DND-41 (cell line): Measurements from ENCODE around the gene IGSF9.

Source experiments
- ATAC-seq: fragments of 200-7000 bp; cut with Tn5 transposase; 3 replicates; pipeline ENCODE4 v1.9.1; 2021; ENCODE audit warnings: low read depth; ENCODE audit not compliant: insufficient read depth
- DNase-seq: peaks from one replicate; pipeline ENCODE4 v3.0.0-alpha.2; 2020
- H2AFZ ChIP-seq: 2 replicates; pipeline ENCODE4 v1.6.0; 2012; ENCODE audit warnings: low read depth, low read length
- H3K27ac ChIP-seq: 2 replicates; pipeline ENCODE4 v1.5.1; 2012; ENCODE audit warnings: low read length, inconsistent platforms
- H3K27me3 ChIP-seq: fragments of 200-600 bp; sonication (generic); 2 replicates; pipeline ENCODE4 v1.6.0; 2012; ENCODE audit warnings: low read length, mild to moderate bottlenecking, inconsistent platforms; ENCODE audit not compliant: insufficient read depth, poor library complexity
- H3K36me3 ChIP-seq: 2 replicates; pipeline ENCODE4 v1.5.1; 2012; ENCODE audit warnings: low read length, inconsistent platforms; ENCODE audit not compliant: insufficient read depth
- H3K4me1 ChIP-seq: 2 replicates; pipeline ENCODE4 v1.5.1; 2012; ENCODE audit warnings: mild to moderate bottlenecking, low read length; ENCODE audit not compliant: insufficient read depth
- H3K4me2 ChIP-seq: 2 replicates; pipeline ENCODE4 v1.6.0; 2012; ENCODE audit warnings: mild to moderate bottlenecking, moderate library complexity, low read length, inconsistent platforms; ENCODE audit not compliant: insufficient read depth
- H3K4me3 ChIP-seq, 2 experiments: fragments of 200-600 bp in 1 of 2; shearing (Covaris generic) in 1 of 2; 2 replicates each; pipeline ENCODE4 v1.5.1; 2012 to 2016; ENCODE audit warnings: inconsistent platforms in 2 of 2, low read length in 2 of 2, mild to moderate bottlenecking in 2 of 2, low read depth in 1 of 2, moderate library complexity in 1 of 2
- H3K79me2 ChIP-seq: 2 replicates; pipeline ENCODE4 v1.6.0; 2012; ENCODE audit warnings: low read length, inconsistent platforms; ENCODE audit not compliant: insufficient read depth
- H3K9ac ChIP-seq: 2 replicates; pipeline ENCODE4 v1.6.0; 2012; ENCODE audit warnings: low read depth, mild to moderate bottlenecking, inconsistent platforms, low read length, moderate library complexity
- H3K9me3 ChIP-seq: 2 replicates; pipeline ENCODE4 v1.5.1; 2012; ENCODE audit warnings: low read length, moderate library complexity, mild to moderate bottlenecking, inconsistent platforms; ENCODE audit not compliant: insufficient read depth, severe bottlenecking
- H4K20me1 ChIP-seq: 2 replicates; pipeline ENCODE4 v1.6.0; 2012; ENCODE audit warnings: low read length; ENCODE audit not compliant: insufficient read depth
- CTCF ChIP-seq: IDR thresholded peaks from 2 replicates; pipeline ENCODE4 v1.5.1; 2012; ENCODE audit warnings: borderline replicate concordance, low read length, moderate library complexity, mild to moderate bottlenecking; ENCODE audit not compliant: poor library complexity, severe bottlenecking; ENCODE audit errors: extremely low read depth
- EZH2 ChIP-seq: IDR thresholded peaks from 3 replicates; pipeline ENCODE4 v1.6.1; 2012; ENCODE audit warnings: borderline replicate concordance, low read depth, mild to moderate bottlenecking, moderate library complexity, low read length, inconsistent platforms; ENCODE audit not compliant: severe bottlenecking

Gene IGSF9

GRCh38 chr1:159938905-159939677 is 6.3 kb downstream of the IGSF9 start:
- H3K4me1 ChIP-seq = no peaks in the 10 kb centered on the region
- H3K27ac ChIP-seq = no peak overlapping the region
- DNase-seq (no peak), ATAC-seq (no peak)
- no peak overlapping the region for H3K4me2 ChIP-seq
- H3K27me3 ChIP-seq = peaks cover 29% of the 10 kb centered on the region
- no peak overlapping the region for H2AFZ ChIP-seq
- H3K9me3 ChIP-seq = no peaks in the 10 kb centered on the region
- H3K9ac ChIP-seq = no peak overlapping the region
- H4K20me1 ChIP-seq = no peaks in the 10 kb centered on the region; the same call in 1 of the 2 replicates
- TF ChIP-seq EZH2 (no peak), CTCF (no peak)
- H3K79me2 ChIP-seq = no peaks in the 10 kb centered on the region
- no peaks in the 10 kb centered on the region for H3K36me3 ChIP-seq
- no peak overlapping the region for H3K4me3 ChIP-seq

GRCh38 chr1:159938211-159938852 is 7.1 kb downstream of the IGSF9 start:
- no peaks in the 10 kb centered on the region for H3K36me3 ChIP-seq
- H3K4me2 ChIP-seq = no peak overlapping the region
- ATAC-seq (no peak), DNase-seq (no peak)
- TF ChIP-seq EZH2 (no peak), CTCF (no peak)
- no peak overlapping the region for H3K9ac ChIP-seq
- no peak overlapping the region for H2AFZ ChIP-seq
- H3K79me2 ChIP-seq = no peaks in the 10 kb centered on the region
- H3K9me3 ChIP-seq = no peaks in the 10 kb centered on the region
- H3K27me3 ChIP-seq = peaks cover 21% of the 10 kb centered on the region
- no peaks in the 10 kb centered on the region for H3K4me1 ChIP-seq
- H3K4me3 ChIP-seq = no peak overlapping the region
- no peak overlapping the region for H3K27ac ChIP-seq
- no peaks in the 10 kb centered on the region; the same call in 1 of the 2 replicates for H4K20me1 ChIP-seq

GRCh38 chr1:159937054-159937750 is 8.2 kb downstream of the IGSF9 start:
- no peak overlapping the region for H3K9ac ChIP-seq
- DNase-seq = no peak
- H3K4me3 ChIP-seq = no peak overlapping the region
- no peaks in the 10 kb centered on the region; the same call in 1 of the 2 replicates for H4K20me1 ChIP-seq
- no peak overlapping the region for H2AFZ ChIP-seq
- H3K27ac ChIP-seq = no peak overlapping the region
- H3K9me3 ChIP-seq = no peaks in the 10 kb centered on the region
- H3K36me3 ChIP-seq = no peaks in the 10 kb centered on the region
- H3K4me1 ChIP-seq = no peaks in the 10 kb centered on the region
- TF ChIP-seq CTCF (no peak), EZH2 (no peak)
- no peak overlapping the region for H3K4me2 ChIP-seq
- no peak for ATAC-seq
- no peaks in the 10 kb centered on the region for H3K79me2 ChIP-seq
- peaks cover 18% of the 10 kb centered on the region for H3K27me3 ChIP-seq
